Transverse colon (tissue), 3 donors: ENCODE results near the gene CREB5.

Experiments
- EP300 ChIP-seq: sonication (generic); formaldehyde crosslinking; IDR thresholded peaks from one replicate; pipeline ENCODE4 v1.6.1; 2017; ENCODE audit warnings: antibody characterized with exemption, low read depth
- POLR2A ChIP-seq: fragments of 450-650 bp; IDR thresholded peaks from one replicate; pipeline ENCODE4 v1.6.1; 2016; ENCODE audit warnings: antibody characterized with exemption, mild to moderate bottlenecking, moderate library complexity
- TF ChIP-seq, protein P1 (sequence below), 5 experiments: fragments of 200-600 bp in 3 of 5; fragments of 450-650 bp in 2 of 5; sonication (generic) in 3 of 5; IDR thresholded peaks; 1 replicate in 2 of 5; 2 replicates in 3 of 5; pipeline ENCODE4 v1.5.1; 2016 to 2017; ENCODE audit warnings: antibody characterized with exemption in 5 of 5, inconsistent platforms in 3 of 5, mild to moderate bottlenecking in 2 of 5, moderate library complexity in 1 of 5

DNA sequence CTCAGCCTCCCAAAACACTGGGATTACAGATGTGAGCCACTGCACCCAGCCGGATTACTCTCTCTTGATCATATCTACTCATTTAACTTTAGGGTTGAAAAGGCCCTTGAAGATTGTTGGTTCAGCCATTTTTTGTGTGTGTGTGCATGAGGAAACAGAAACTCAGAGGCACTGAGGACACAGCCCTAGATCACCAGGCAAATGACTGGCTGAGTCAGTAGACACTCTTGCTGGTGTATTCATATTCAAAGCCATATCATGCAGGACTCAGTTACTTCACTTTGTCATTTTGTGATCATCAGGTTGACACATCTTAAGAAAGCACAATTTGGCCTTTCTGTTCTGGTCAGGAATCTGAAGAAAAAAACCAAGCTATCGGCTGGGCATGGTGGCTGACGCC, 292.4 kb downstream of the CREB5 start:
- TF ChIP-seq POLR2A (no peak), EP300 (no peak)
- TF ChIP-seq, protein P1, sequence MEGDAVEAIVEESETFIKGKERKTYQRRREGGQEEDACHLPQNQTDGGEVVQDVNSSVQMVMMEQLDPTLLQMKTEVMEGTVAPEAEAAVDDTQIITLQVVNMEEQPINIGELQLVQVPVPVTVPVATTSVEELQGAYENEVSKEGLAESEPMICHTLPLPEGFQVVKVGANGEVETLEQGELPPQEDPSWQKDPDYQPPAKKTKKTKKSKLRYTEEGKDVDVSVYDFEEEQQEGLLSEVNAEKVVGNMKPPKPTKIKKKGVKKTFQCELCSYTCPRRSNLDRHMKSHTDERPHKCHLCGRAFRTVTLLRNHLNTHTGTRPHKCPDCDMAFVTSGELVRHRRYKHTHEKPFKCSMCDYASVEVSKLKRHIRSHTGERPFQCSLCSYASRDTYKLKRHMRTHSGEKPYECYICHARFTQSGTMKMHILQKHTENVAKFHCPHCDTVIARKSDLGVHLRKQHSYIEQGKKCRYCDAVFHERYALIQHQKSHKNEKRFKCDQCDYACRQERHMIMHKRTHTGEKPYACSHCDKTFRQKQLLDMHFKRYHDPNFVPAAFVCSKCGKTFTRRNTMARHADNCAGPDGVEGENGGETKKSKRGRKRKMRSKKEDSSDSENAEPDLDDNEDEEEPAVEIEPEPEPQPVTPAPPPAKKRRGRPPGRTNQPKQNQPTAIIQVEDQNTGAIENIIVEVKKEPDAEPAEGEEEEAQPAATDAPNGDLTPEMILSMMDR (IDR thresholded peaks at IDR 0.05) = no peak
